GM19099 (cell line): ENCODE results near the gene TRIM15.

ENCODE experiments used
- POLR2A ChIP-seq: IDR thresholded peaks from 3 replicates; pipeline ENCODE4 v1.6.1; 2011; ENCODE audit warnings: low read depth; ENCODE audit not compliant: insufficient read length; ENCODE audit errors: extremely low read depth

Gene TRIM15

DNA sequence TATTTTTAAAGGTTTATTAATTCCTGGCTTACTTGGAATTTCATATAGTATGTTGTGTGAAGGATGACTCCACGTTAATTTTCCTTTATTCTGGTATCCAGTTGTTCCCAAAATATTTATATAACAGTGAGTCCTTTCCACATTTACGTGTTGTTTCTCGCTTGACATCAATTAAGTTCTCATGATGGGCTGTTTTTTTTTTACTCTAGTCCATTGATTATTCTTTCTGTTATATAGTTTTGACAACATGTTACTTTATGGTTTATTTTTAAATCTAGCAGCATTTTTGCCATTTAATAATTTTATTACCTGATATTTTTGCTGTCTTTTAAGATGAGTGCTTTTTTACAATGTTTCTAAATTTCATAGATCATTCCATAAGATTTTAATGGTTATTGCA, 20.7 kb upstream of the TRIM15 start:
- no peak for TF ChIP-seq POLR2A

DNA sequence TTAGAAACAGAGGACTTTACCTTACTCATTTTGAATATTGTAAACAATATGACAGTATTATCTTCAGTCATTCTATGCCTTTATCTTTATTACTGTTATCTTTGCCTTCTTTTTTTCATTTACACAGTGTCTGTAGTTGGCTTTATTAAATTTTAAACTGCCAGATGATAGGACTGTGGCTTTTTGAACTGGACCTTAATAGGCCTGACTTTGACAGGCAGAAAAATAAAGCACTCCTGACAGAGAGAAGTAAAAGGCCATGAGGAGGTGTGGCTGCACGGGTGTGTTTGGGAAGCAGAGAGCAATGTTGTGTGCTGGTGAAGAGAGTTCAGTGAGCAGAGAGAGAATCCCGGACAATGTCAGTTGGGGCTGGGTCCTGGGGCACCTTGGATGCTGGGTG, 19.6 kb upstream of the TRIM15 start:
- TF ChIP-seq POLR2A, result no peak

DNA sequence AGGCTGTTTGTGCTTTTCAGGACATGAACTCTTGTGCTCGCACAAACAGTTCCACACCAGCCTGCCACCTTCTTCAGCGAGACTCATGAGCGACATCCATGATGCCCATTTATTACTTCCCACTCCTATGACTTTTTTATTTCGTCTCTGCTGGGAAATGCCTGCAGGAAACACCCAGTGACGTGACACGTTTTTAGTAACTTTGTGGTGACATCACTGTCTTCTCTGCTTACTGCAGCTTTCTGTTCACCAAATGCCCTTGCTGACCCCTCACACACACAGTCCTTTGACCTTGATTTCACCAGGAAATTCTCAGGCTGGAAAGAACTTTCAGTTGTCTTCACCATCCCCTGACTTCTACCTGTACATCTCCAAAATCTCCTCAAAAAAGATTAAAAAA, 18.5 kb upstream of the TRIM15 start:
- no peak for TF ChIP-seq POLR2A

DNA sequence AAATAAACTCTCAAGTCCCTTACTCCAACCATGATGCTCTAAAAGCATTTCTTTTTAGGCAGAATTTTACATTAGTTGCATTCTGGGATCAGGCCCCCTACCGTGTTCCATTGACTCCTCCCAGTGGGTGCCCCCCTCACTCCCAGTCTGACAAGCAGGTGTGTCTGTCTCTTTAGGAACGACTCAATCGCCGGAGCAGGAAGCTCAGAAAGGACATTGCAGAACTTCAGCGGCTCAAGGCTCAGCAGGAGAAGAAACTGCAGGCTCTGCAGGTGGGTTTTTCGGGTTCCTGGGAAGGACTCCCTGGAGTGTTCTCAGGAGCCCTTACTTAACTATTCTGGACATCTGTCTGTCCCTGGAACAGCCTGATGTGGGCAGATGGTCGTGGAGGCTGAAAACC, 17.5 kb upstream of the TRIM15 start:
- TF ChIP-seq POLR2A, result no peak

DNA sequence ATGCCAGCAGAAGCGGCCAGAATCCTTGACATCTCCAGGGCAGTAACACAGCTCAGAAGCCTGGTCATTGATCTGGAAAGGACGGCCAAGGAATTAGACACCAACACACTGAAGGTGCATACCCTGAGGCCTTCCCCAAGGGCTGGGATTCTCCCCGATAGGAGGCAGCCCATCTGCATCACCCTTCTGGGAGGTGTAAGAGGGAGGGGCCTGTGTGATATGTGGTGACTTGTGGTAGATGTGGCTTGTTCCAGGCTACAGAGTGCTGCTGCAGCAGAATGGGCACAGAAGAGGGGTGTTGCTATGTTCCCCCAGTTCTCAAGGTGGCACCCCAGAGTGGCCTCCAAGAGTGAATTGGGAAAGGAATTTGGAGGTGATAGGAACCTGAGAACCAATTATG, 16.2 kb upstream of the TRIM15 start:
- no peak for TF ChIP-seq POLR2A

DNA sequence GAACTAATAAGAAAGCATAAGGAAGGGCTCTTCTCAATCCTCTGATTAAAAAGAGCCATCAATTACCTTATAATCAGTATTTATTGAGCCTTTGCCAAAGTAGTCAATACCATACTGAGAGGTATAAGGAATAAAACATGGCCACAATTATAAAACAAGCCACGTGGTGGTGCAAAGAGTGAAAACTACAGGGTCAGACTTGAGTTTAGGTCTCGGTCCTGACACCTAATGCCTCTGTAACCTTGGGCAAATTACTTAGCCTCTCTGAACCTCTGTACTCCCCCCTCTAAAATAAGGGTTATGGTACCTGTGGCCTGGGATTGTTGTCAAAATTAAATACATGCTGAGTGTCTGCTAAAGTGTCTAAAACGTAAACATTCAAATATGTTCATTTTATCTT, 14.1 kb upstream of the TRIM15 start:
- no peak for TF ChIP-seq POLR2A

DNA sequence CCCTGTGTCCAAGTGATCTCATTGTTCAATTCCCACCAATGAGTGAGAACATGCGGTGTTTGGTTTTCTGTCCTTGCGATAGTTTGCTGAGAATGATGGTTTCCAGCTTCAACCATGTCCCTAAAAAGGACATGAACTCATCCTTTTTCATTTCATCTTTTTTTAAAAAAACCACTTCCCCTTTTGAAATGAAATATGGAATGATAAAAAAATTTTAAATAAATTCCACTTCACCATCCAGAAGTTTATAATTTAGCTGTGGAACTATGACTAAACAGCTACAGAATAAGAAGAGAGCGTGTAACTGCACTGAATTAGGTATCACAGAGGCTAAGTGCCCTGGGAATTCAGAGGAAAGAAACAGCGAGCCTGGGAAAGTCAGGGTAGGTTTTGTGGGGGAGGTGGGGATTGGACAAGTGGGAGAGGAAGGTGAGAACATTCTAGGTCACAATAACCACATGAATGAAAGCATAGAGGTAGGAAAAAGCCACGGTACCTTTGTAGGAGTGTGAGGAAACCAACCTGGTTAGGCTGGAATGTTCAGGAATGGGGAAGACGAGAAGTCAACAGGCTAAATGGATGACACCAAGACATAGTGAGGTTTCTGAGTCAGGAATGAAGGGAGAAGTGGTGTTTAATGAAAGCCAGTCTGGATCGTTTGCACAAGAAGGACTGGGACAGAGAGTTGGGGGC, 13.3 kb upstream of the TRIM15 start:
- no peak for TF ChIP-seq POLR2A

DNA sequence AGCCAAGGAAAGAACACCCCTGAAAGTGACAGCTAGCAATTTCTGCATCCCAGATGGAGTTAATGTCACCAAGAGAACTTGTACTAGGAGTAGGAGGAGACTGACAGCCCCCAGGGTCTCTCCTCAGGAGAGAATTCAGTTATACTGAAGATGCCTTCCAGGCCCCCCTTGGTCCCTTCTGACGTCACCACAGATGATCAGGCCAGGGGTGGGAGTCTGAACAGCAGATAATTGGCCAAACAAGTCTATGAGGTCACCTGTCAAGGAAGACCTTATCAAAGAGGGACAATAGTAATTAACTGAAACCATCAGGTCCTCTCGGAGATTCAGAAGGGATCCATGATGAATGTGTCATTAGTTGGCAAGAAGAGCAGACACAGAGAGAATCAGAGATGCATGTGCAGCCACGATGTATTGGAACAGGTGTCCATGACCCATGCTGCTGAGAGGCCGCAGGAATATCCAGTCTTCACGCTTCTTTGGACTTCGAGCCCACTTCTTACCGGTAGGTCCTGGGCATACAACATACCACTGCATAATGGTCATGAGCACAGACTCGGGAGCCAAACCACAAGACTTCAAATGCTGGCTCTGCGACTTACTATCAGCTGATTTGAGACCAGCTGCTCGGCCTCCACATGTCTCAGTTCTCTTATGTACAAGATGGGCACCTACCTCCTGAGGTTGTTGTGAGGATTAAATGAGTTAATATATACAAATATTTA, 12.5 kb upstream of the TRIM15 start:
- TF ChIP-seq POLR2A, result no peak

DNA sequence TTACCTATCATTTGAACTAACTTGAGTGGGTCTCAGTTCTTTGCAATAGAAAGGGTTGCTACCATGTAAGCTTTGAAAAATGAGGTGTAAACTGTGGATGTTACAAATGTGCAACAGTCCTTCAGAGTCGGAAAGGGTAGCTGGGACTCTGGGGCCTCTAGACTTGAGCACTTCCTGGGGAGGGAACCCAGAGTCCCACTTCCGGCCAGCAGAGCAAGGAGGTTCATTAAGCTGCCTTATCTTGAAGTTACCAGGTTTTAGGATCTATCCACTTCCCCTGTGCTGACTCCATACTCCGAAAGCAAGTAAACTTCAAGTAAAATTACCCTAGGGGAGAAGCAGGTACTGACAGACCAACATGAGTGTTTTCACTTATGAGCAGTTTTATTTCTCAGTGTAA, 11.8 kb upstream of the TRIM15 start:
- no peak for TF ChIP-seq POLR2A

DNA sequence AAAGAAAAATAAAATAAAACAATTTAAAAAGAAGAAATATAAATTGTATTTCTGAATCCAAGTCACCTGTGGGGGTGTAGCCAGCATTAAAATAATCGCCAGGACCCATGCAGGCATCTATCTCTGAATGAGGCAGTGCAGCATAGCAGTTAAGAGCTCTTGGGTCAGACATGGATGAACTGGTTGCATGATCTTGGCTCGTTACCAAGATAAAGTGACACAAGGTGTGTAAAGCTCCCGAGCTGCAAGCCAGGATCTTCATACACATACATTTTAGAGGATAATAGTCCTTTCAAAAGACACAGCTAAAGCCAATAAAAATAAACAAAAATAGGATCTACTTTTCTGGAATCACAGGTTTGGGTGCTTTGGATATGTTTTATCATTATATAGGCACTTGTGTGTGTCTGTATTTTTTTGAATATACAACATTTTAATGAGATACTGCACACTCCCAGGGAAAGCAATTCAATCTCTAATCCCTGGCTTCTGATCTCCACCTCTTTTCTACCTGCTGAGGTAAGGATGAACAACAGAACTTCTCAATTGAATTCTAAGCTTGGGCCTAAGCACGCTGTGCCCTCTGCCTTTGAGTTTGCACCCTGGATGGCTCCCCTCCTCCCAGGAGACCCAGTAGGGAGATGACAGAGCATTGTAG, 11.2 kb upstream of the TRIM15 start:
- TF ChIP-seq POLR2A, result no peak

DNA sequence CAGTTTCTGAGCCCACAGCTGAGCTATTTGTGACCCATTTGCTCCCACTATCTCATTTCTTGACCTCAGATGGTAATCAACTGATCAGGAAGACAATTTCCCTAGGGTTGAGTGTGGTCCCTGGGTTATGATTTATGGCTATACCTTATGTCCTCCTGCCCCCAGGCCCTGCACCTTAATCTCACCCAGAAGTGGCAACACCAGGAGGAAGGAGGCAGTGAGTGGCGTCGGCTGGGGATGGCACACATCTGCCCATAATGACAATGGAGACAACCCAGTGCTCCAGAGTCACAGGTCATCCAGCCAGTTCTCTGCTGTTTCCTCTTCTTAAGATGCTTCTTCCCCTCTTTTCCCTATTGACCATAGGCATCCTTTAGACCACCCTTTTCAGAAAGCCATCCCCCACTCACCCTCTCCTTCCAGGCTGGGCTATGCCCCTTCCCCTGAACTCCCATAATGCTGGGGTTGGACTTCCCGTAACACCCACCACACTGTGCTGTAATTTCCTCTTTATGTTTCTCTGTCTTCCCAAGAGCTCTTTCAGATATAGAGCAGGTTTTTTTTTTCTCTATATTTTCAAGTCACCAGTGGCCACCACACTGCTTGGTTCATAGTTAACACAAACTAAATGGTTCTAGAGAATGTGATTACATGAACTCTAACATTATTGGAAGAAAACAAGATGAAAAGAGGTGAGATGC, 10.3 kb upstream of the TRIM15 start:
- no peak for TF ChIP-seq POLR2A

DNA sequence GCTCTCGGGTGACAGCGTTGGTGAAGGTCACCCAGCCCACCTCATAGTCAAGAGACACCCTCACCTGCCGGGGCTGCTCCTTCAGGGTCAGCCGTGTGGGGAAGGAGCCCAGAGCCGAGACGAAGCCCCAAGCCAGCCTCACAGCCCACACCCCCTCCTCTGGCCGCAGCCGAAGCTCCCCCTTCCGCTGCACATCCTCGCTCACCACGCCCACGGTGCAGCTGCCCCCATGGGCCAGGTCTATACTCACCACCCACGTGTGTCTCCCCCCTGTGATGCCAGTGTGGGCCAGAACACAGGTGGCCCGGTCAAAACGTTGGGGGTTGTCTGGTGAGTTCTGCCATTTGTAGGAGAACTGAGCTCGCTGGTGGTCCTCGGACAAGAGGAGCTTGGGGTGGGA, 9.3 kb upstream of the TRIM15 start:
- TF ChIP-seq POLR2A, result no peak

DNA sequence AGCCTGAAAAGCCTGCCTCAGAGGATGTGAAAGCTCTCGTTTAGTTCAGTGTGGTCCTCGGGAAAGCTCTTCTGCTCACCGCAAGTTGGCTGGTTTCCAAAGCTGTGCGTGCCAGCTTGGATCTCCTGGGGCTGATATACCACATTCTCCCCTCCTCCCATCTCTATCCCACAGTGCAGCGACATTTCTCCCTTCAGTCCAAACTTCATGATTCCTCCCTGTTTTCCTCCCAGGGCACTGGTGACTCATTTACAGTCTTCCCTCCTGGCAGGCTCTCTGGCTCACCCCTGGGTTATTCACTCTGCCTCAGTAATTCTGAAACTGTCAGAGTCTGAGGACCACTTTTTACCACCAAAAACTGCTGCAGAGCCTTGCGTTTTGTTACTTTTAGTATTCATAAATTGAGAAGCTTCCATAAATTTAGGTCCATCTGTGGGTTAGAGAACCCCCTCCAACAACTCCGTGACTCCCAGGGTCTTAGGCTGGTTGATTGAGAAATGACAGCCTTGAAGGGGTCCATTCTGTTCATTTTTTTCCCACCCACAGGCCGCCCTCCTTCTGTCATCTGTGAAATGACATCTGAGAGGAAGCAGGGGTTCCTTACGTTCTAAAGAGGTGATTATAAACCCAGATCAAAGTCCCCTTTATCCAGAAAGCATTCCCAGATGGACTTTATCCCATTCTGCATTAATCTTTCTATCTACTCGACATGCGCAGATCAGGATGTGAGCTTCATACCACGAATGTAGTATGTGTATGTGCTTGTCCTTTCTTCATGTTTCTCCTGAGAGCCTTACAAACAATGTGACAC, 8.4 kb upstream of the TRIM15 start:
- no peak for TF ChIP-seq POLR2A

DNA sequence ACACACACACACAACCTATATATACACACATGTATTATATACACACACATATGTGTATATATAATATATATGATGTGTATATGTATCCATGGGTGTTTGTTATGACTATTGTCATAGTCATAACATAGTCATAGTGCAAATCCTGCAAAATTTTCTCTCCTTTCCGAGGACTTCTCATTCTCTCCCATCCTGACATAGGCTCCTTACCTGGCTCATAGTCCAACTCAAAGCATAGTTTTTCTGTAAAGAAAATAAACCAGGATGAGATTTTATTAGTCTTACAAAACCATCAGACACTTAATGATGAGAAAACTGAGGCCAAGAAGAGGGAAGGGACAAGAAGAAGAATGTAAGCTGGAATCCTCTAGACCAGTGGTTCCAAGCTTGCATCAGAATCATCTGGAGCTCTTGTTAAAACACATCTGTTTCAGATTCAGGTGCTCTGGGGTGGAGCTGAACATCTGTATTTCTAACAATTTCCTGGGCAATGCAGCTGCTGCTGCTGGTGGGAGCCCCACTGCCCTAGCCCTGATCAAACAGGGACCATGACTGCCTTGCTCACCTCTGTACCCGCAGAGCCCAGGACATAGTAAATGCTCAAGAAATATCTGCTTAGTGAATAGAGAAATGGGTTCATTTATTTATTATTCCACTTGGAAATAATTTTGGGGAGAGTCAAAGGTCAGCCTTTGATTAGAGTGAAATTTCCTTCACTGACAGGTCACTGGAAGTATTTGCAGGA, 7.7 kb upstream of the TRIM15 start:
- TF ChIP-seq POLR2A, result no peak
